ENCODE data around the gene ARHGAP29. TPM values are rescaled to one million over a fixed set of nuclear protein-coding genes. Genes with fewer than 3 reads are reported as not detected.

The ARHGAP29 gene
- total RNA-seq, 1 donor from 2014 or later = 66.5 TPM

DNA sequence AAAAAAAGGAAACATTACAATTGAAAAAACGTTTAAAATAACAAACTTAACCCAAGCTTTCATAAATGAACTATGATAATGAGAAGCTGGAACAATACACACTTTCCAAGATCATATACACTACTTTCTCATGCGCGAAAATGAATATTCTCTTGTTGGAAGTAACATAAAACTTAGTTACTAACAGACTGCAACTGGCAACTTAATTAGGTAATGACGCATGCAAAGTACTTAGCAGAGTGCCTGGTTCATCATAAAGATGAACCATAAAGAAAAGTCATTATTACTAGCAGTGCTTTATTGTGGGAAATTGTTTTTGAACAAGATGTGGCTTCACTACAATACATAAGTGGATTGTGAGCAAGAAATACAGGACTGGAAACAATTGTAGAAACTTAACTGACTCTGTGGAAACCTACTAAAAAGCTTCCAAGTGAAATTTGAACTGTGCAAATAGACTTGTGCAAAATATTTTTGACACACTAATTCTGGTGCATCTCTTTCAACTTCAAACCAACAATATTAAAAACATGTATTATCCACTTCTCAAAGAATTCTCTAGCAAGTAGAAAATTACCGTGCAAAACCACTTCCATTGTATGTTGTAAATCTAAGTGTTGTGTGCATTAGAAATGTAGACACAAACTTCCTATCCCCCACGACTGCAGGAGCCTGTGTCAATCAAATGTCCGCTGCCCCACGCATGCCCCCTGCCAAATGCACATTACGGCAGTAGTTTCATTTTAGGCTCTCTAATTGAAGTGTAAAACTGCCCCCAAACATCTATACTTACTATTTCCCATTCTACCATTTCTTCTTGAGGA, 2.0 kb downstream of the ARHGAP29 start:
- ATAC-seq = no peak
- intact Hi-C loops (cut with DNase I) = loop anchor here (10.0 kb wide), 1 partner anchor 89 kb away; no protein-coding TSS in a partner anchor
- H3K27me3 ChIP-seq = no peaks in the 10 kb centered on the region
- TF ChIP-seq, protein P1, sequence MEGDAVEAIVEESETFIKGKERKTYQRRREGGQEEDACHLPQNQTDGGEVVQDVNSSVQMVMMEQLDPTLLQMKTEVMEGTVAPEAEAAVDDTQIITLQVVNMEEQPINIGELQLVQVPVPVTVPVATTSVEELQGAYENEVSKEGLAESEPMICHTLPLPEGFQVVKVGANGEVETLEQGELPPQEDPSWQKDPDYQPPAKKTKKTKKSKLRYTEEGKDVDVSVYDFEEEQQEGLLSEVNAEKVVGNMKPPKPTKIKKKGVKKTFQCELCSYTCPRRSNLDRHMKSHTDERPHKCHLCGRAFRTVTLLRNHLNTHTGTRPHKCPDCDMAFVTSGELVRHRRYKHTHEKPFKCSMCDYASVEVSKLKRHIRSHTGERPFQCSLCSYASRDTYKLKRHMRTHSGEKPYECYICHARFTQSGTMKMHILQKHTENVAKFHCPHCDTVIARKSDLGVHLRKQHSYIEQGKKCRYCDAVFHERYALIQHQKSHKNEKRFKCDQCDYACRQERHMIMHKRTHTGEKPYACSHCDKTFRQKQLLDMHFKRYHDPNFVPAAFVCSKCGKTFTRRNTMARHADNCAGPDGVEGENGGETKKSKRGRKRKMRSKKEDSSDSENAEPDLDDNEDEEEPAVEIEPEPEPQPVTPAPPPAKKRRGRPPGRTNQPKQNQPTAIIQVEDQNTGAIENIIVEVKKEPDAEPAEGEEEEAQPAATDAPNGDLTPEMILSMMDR (IDR thresholded peaks at IDR 0.05) = no peak
- peaks cover 18% of the 10 kb centered on the region for H3K4me1 ChIP-seq
- no peaks in the 10 kb centered on the region for H3K36me3 ChIP-seq
- peak overlapping the region; percentile 92 for H3K27ac ChIP-seq
- H3K9me3 ChIP-seq = no peaks in the 10 kb centered on the region
- H3K4me3 ChIP-seq = peak overlapping the region; percentile 83
- no peak for DNase-seq

- Histone ChIP-seq H3K4me3 (peak overlapping the region; percentile 83), H3K27me3 (no peaks in the 10 kb centered on the region), H3K9me3 (no peaks in the 10 kb centered on the region), H3K27ac (no peak overlapping the region), H3K36me3 (no peaks in the 10 kb centered on the region), H3K4me1 (peaks cover 21% of the 10 kb centered on the region)
- ATAC-seq = no peak
- TF ChIP-seq, protein P1 (IDR thresholded peaks at IDR 0.05) = no peak
- intact Hi-C loops (cut with DNase I) = loop anchor here (10.0 kb wide), 1 partner anchor 90 kb away; no protein-coding TSS in a partner anchor
- no peak for DNase-seq
These were observed 2.8 kb downstream of the ARHGAP29 start for GRCh38 chr1:94234615-94235014.

- no peaks in the 10 kb centered on the region for H3K9me3 ChIP-seq
- no peak overlapping the region for H3K27ac ChIP-seq
- TF ChIP-seq, protein P1 (IDR thresholded peaks at IDR 0.05) = no peak
- DNase-seq = no peak
- ATAC-seq = no peak
- H3K36me3 ChIP-seq = no peaks in the 10 kb centered on the region
- no peaks in the 10 kb centered on the region for H3K27me3 ChIP-seq
- no peak overlapping the region for H3K4me3 ChIP-seq
- intact Hi-C loops (cut with DNase I) = loop anchor here (10.0 kb wide), 1 partner anchor 93 kb away; no protein-coding TSS in a partner anchor
- peaks cover 15% of the 10 kb centered on the region for H3K4me1 ChIP-seq
These were observed 5.6 kb downstream of the ARHGAP29 start for GRCh38 chr1:94231746-94232145.

DNA sequence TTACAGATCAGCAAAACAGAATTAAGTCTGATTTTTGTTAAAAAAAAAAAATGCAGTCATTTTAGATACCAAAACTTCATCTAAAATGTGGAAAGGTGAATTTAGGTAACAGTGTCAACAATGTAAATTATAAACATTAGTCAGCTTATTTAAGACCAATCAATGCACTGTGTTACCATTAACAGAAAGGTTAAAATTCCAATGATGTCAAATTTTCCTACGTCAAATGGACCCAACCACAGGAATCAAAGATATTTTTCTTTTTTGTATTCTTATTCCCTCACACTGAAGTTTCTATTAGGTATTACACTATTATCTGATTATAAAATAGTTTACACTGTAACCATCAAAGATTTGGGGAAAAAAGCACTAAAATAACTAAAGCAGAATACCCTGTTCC, 6.5 kb downstream of the ARHGAP29 start:
- DNase-seq (no peak), ATAC-seq (no peak)
- intact Hi-C loops (cut with DNase I) = loop anchor here (10.0 kb wide), 1 partner anchor 94 kb away; no protein-coding TSS in a partner anchor
- H3K9me3 ChIP-seq = no peaks in the 10 kb centered on the region
- H3K4me3 ChIP-seq = no peak overlapping the region
- no peak overlapping the region for H3K27ac ChIP-seq
- TF ChIP-seq, protein P1 (IDR thresholded peaks at IDR 0.05) = no peak
- peaks cover 15% of the 10 kb centered on the region for H3K4me1 ChIP-seq
- H3K27me3 ChIP-seq = no peaks in the 10 kb centered on the region
- no peaks in the 10 kb centered on the region for H3K36me3 ChIP-seq

DNA sequence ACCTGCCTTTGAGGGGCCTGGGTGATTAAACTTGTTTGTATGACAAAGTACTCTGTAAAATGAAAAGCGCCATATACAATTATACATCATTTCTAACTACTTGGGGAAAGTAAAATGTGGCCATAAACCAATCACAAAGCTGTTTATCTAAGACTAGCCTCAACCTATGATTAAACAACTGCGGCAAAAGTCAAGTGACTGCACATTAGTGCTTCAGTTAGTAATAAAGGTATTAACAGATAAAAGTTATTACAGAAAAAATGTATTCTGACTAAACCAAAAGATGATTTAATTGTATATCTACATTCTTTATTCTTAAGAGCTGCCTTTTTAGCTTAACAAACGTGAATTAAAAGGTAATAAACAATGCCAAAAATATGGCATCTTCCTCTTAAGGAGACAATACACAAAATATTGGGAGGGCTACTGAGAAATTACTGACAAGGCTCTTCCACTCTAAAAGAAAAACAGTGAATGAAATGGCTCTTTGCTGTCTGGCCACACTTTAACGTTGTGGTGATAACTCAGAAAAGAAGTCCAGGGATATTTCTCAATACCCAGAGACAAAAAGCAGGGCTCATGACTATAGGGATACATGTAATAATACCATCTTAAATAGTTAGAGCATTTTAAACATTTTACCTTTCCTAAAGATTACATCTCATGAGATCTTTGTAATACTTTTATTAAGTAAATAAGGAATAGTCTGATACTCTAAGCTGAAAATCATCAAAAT, 8.6 kb downstream of the ARHGAP29 start:
- Histone ChIP-seq H3K27me3 (no peaks in the 10 kb centered on the region), H3K36me3 (no peaks in the 10 kb centered on the region), H3K4me1 (peaks cover 15% of the 10 kb centered on the region), H3K4me3 (no peak overlapping the region), H3K27ac (no peak overlapping the region), H3K9me3 (no peaks in the 10 kb centered on the region)
- no peak for ATAC-seq
- DNase-seq = no peak
- TF ChIP-seq, protein P1 (IDR thresholded peaks at IDR 0.05) = no peak
- intact Hi-C loops (cut with DNase I) = no loop called here
